GM23338 (cell line): Measurements from ENCODE around the gene SARDH. TPM values are rescaled to one million over a fixed set of nuclear protein-coding genes. Genes with fewer than 3 reads are reported as not detected.

Experiments used
- ATAC-seq: fragments of 200-7000 bp; cut with Tn5 transposase; 3 replicates; pipeline ENCODE4 v1.9.1; 2020
- DNase-seq: peaks from one replicate; pipeline ENCODE4 v3.0.0-alpha.2; 2015; ENCODE audit warnings: low spot score
- H2AFZ ChIP-seq: fragments of 200-600 bp; sonication (generic); 2 replicates; pipeline ENCODE4 v1.8.0; 2016; ENCODE audit warnings: antibody characterized with exemption, mild to moderate bottlenecking, moderate library complexity
- H3F3A ChIP-seq: fragments of 200-600 bp; sonication (generic); replicated peaks from 2 replicates; pipeline ENCODE4 v1.8.0; 2017; ENCODE audit warnings: antibody characterized with exemption, mixed run types, low read depth
- H3K27ac ChIP-seq: fragments of 200-600 bp; sonication (generic); 2 replicates; pipeline ENCODE4 v1.6.1; 2016; ENCODE audit warnings: low read depth
- H3K27me3 ChIP-seq: fragments of 200-600 bp; sonication (generic); 2 replicates; pipeline ENCODE4 v1.8.0; 2016; ENCODE audit warnings: mild to moderate bottlenecking, mixed run types, moderate library complexity; ENCODE audit not compliant: insufficient read depth
- H3K36me3 ChIP-seq: fragments of 200-600 bp; sonication (generic); 2 replicates; pipeline ENCODE4 v1.8.0; 2016; ENCODE audit warnings: mild to moderate bottlenecking; ENCODE audit not compliant: insufficient read depth
- H3K4me1 ChIP-seq: fragments of 200-600 bp; sonication (generic); 2 replicates; pipeline ENCODE4 v1.8.0; 2016; ENCODE audit warnings: mild to moderate bottlenecking, moderate library complexity; ENCODE audit not compliant: insufficient read depth
- H3K4me2 ChIP-seq: fragments of 200-600 bp; sonication (generic); 2 replicates; pipeline ENCODE4 v1.7.1; 2017; ENCODE audit warnings: mixed run types
- H3K4me3 ChIP-seq: fragments of 200-600 bp; sonication (generic); 2 replicates; pipeline ENCODE4 v1.6.1; 2016; ENCODE audit warnings: mixed run types
- H3K79me2 ChIP-seq: fragments of 200-600 bp; sonication (generic); replicated peaks from 2 replicates; pipeline ENCODE4 v1.8.0; 2017; ENCODE audit warnings: mild to moderate bottlenecking; ENCODE audit not compliant: insufficient read depth
- H3K9me2 ChIP-seq: fragments of 200-600 bp; sonication (generic); 2 replicates; pipeline ENCODE4 v1.8.0; 2017; ENCODE audit not compliant: insufficient read depth
- H4K20me1 ChIP-seq: fragments of 200-600 bp; sonication (generic); replicated peaks from 2 replicates; pipeline ENCODE4 v1.8.0; 2017; ENCODE audit warnings: mild to moderate bottlenecking; ENCODE audit not compliant: insufficient read depth
- H3K27ac Mint-ChIP-seq: 2 replicates; pipeline ENCODE4 v1.8.0; 2020; ENCODE audit warnings: inconsistent platforms, mild to moderate bottlenecking, moderate library complexity, mixed read lengths
- H3K27me3 Mint-ChIP-seq: 3 replicates; pipeline ENCODE4 v1.8.0; 2022; ENCODE audit warnings: low read depth, mild to moderate bottlenecking, moderate library complexity, mixed read lengths, inconsistent platforms; ENCODE audit not compliant: insufficient read depth, poor library complexity
- H3K36me3 Mint-ChIP-seq: 3 replicates; pipeline ENCODE4 v1.8.0; 2021; ENCODE audit warnings: low read depth, mild to moderate bottlenecking, inconsistent platforms, moderate library complexity, mixed read lengths
- H3K4me1 Mint-ChIP-seq: 3 replicates; pipeline ENCODE4 v1.8.0; 2020; ENCODE audit warnings: mild to moderate bottlenecking, inconsistent platforms, mixed read lengths
- H3K4me3 Mint-ChIP-seq: 3 replicates; pipeline ENCODE4 v1.8.0; 2021; ENCODE audit warnings: moderate library complexity, mild to moderate bottlenecking, inconsistent platforms, mixed read lengths
- H3K9me3 Mint-ChIP-seq: 3 replicates; pipeline ENCODE4 v1.8.0; 2020; ENCODE audit warnings: moderate library complexity, mild to moderate bottlenecking, inconsistent platforms, mixed read lengths
- EZH2 ChIP-seq: fragments of 200-600 bp; sonication (generic); IDR thresholded peaks from one replicate; pipeline ENCODE4 v1.8.0; 2017; ENCODE audit warnings: antibody characterized with exemption, mild to moderate bottlenecking, low read depth; ENCODE audit not compliant: unreplicated experiment
- EZH2phosphoT487 ChIP-seq: fragments of 200-600 bp; sonication (generic); IDR thresholded peaks from one replicate; pipeline ENCODE4 v1.8.1; 2018; ENCODE audit warnings: antibody characterized with exemption; ENCODE audit not compliant: unreplicated experiment
- JUNB ChIP-seq: IDR thresholded peaks from one replicate; pipeline ENCODE4 v1.6.1; 2016; ENCODE audit warnings: antibody characterized with exemption; ENCODE audit not compliant: unreplicated experiment
- ZNF114 ChIP-seq: fragments of 250-450 bp; sonication (Bioruptor Pico); IDR thresholded peaks from 2 replicates; pipeline ENCODE4 v1.5.0; 2020; ENCODE audit warnings: mild to moderate bottlenecking, moderate library complexity
- polyA plus RNA-seq: library from polyadenylated mRNA; unstranded; fragments of >200 nt; fragmentation: Nextera tagmentation; extraction: Ambion mirVana; gene quantifications from 2 replicates; pipeline ENCODE4 v1.2.1, GENCODE V29; 2016
- total RNA-seq: library from RNA; depleted of rRNA; stranded (reverse); fragments of >200 nt; shearing (Covaris generic); gene quantifications from 2 replicates; pipeline ENCODE4 v1.2.3, GENCODE V29; 2014
- TF ChIP-seq, protein P1 (sequence below): IDR thresholded peaks from one replicate; pipeline ENCODE4 v1.6.1; 2018; ENCODE audit warnings: antibody characterized with exemption; ENCODE audit not compliant: unreplicated experiment
- TF ChIP-seq, protein P2 (sequence below): fragments of 250-450 bp; sonication (Bioruptor Pico); IDR thresholded peaks from 2 replicates; pipeline ENCODE4 v1.5.0; 2020; ENCODE audit warnings: mild to moderate bottlenecking, moderate library complexity

Gene SARDH
- total and polyA plus RNA-seq, 2 experiments from 2014 or later = 2.8 to 10.4 TPM

DNA sequence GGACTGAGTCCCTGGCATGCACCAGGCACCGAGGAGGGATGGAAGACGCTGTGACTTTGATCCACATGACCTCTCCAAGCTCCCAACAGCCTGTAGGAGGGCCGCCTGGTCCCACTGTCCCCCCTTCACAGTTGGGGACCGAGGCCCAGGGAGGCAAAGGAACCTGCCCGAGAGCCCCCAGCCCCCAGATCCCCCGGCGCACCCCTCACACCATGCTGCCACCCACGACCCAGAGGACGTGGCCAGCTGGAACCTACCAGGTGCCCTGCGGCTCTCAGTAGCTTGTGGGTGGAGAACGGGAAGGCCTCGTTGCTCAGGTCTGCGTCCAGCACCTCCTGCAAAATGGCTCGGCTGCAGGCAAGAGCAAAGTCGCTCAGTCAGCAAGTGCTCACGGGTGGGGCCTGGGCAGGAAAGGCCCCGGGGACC is 53.2 kb downstream of the SARDH start:
- Mint-ChIP-seq H3K4me3 (no peak overlapping the region), H3K27ac (no peak overlapping the region), H3K9me3 (no peaks in the 10 kb centered on the region), H3K36me3 (no peaks in the 10 kb centered on the region), H3K27me3 (peaks cover 13% of the 10 kb centered on the region), H3K4me1 (peaks cover 2% of the 10 kb centered on the region; the same call in 2 of the 3 replicates)
- Histone ChIP-seq H3K79me2 (no peaks in the 10 kb centered on the region), H3K27me3 (no peaks in the 10 kb centered on the region), H3K27ac (no peak overlapping the region), H3K36me3 (no peaks in the 10 kb centered on the region), H3F3A (no peaks in the 10 kb centered on the region), H3K4me3 (no peak overlapping the region), H3K4me2 (no peak overlapping the region), H3K4me1 (no peaks in the 10 kb centered on the region), H4K20me1 (no peaks in the 10 kb centered on the region), H3K9me2 (no peaks in the 10 kb centered on the region), H2AFZ (no peak overlapping the region)
- DNase-seq = no peak
- ATAC-seq = no peak
- TF ChIP-seq ZNF114 (no peak), EZH2 (no peak), JUNB (no peak), EZH2phosphoT487 (no peak)
- TF ChIP-seq, protein P1, sequence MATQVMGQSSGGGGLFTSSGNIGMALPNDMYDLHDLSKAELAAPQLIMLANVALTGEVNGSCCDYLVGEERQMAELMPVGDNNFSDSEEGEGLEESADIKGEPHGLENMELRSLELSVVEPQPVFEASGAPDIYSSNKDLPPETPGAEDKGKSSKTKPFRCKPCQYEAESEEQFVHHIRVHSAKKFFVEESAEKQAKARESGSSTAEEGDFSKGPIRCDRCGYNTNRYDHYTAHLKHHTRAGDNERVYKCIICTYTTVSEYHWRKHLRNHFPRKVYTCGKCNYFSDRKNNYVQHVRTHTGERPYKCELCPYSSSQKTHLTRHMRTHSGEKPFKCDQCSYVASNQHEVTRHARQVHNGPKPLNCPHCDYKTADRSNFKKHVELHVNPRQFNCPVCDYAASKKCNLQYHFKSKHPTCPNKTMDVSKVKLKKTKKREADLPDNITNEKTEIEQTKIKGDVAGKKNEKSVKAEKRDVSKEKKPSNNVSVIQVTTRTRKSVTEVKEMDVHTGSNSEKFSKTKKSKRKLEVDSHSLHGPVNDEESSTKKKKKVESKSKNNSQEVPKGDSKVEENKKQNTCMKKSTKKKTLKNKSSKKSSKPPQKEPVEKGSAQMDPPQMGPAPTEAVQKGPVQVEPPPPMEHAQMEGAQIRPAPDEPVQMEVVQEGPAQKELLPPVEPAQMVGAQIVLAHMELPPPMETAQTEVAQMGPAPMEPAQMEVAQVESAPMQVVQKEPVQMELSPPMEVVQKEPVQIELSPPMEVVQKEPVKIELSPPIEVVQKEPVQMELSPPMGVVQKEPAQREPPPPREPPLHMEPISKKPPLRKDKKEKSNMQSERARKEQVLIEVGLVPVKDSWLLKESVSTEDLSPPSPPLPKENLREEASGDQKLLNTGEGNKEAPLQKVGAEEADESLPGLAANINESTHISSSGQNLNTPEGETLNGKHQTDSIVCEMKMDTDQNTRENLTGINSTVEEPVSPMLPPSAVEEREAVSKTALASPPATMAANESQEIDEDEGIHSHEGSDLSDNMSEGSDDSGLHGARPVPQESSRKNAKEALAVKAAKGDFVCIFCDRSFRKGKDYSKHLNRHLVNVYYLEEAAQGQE = no peak
- TF ChIP-seq, protein P2, sequence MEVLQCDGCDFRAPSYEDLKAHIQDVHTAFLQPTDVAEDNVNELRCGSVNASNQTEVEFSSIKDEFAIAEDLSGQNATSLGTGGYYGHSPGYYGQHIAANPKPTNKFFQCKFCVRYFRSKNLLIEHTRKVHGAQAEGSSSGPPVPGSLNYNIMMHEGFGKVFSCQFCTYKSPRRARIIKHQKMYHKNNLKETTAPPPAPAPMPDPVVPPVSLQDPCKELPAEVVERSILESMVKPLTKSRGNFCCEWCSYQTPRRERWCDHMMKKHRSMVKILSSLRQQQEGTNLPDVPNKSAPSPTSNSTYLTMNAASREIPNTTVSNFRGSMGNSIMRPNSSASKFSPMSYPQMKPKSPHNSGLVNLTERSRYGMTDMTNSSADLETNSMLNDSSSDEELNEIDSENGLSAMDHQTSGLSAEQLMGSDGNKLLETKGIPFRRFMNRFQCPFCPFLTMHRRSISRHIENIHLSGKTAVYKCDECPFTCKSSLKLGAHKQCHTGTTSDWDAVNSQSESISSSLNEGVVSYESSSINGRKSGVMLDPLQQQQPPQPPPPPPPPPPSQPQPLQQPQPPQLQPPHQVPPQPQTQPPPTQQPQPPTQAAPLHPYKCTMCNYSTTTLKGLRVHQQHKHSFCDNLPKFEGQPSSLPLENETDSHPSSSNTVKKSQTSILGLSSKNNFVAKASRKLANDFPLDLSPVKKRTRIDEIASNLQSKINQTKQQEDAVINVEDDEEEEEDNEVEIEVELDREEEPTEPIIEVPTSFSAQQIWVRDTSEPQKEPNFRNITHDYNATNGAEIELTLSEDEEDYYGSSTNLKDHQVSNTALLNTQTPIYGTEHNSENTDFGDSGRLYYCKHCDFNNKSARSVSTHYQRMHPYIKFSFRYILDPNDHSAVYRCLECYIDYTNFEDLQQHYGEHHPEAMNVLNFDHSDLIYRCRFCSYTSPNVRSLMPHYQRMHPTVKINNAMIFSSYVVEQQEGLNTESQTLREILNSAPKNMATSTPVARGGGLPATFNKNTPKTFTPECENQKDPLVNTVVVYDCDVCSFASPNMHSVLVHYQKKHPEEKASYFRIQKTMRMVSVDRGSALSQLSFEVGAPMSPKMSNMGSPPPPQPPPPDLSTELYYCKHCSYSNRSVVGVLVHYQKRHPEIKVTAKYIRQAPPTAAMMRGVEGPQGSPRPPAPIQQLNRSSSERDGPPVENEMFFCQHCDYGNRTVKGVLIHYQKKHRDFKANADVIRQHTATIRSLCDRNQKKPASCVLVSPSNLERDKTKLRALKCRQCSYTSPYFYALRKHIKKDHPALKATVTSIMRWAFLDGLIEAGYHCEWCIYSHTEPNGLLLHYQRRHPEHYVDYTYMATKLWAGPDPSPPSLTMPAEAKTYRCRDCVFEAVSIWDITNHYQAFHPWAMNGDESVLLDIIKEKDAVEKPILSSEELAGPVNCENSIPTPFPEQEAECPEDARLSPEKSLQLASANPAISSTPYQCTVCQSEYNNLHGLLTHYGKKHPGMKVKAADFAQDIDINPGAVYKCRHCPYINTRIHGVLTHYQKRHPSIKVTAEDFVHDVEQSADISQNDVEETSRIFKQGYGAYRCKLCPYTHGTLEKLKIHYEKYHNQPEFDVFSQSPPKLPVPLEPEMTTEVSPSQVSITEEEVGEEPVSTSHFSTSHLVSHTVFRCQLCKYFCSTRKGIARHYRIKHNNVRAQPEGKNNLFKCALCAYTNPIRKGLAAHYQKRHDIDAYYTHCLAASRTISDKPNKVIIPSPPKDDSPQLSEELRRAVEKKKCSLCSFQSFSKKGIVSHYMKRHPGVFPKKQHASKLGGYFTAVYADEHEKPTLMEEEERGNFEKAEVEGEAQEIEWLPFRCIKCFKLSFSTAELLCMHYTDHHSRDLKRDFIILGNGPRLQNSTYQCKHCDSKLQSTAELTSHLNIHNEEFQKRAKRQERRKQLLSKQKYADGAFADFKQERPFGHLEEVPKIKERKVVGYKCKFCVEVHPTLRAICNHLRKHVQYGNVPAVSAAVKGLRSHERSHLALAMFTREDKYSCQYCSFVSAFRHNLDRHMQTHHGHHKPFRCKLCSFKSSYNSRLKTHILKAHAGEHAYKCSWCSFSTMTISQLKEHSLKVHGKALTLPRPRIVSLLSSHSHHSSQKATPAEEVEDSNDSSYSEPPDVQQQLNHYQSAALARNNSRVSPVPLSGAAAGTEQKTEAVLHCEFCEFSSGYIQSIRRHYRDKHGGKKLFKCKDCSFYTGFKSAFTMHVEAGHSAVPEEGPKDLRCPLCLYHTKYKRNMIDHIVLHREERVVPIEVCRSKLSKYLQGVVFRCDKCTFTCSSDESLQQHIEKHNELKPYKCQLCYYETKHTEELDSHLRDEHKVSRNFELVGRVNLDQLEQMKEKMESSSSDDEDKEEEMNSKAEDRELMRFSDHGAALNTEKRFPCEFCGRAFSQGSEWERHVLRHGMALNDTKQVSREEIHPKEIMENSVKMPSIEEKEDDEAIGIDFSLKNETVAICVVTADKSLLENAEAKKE (CRISPR knock-in tag) = no peak
